ENCODE results near the gene KRT14.
A peak's percentile ranks its signal among the peaks of the same experiment; 100 is the strongest.

The KRT14 gene

DNA sequence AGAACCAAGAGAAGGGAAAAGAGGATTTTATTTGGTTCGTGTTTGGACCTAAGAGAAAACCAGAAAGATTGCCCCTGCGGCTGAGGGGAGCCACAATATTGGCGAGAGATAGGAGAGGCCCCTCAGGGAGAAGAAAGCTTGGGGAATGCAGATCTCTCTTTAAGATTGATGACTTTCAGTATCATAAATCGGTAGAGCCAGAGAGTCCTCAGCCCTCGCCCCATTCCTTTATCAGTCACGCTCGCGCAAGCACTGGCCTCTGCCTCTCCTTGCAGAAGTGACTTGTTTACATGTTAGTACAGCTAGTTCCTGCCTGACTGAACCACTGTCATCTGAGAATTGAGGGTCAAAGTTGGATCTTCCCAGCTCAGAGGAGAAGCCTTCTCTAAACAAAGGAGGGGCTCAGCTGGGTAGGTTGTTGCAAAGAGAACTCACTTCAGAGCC, 37.1 kb downstream of the KRT14 start:
- H3K4me1 ChIP-seq (ENCODE audit: insufficient read depth, low read length, severe bottlenecking): no peaks in the 10 kb centered on the region
- no peak overlapping the region for H3K4me3 ChIP-seq (ENCODE audit: low read depth, low read length, poor library complexity, severe bottlenecking)
- H3K79me2 ChIP-seq (ENCODE audit: insufficient read depth, low read length): no peaks in the 10 kb centered on the region
- no peaks in the 10 kb centered on the region for H3F3A ChIP-seq (ENCODE audit: insufficient read depth, low read length)
- H3K9ac ChIP-seq (ENCODE audit: low read length): no peak overlapping the region
- no peak for TF ChIP-seq EZH2 (IDR thresholded peaks at IDR 0.05; ENCODE audit: borderline replicate concordance, low read length)
- no peak for TF ChIP-seq CTCF (IDR thresholded peaks at IDR 0.05; ENCODE audit: low read length)
- H3K27ac ChIP-seq (ENCODE audit: low read depth, low read length, poor library complexity, severe bottlenecking): no peak overlapping the region
- H3K36me3 ChIP-seq (ENCODE audit: insufficient read depth, low read length): no peaks in the 10 kb centered on the region
- no peaks in the 10 kb centered on the region for H3K9me2 ChIP-seq (ENCODE audit: low read depth, low read length)
- no peaks in the 10 kb centered on the region for H3K9me3 ChIP-seq (ENCODE audit: low read length)
- H3K4me2 ChIP-seq (ENCODE audit: low read length): no peak overlapping the region
- 0 out of 2 replicates have a peak, but pooled peaks cover 6% of the 10 kb centered on the region for H3K27me3 ChIP-seq (ENCODE audit: insufficient read depth, low read length)
- H2AFZ ChIP-seq (ENCODE audit: low read length): no peak overlapping the region
- H4K20me1 ChIP-seq (ENCODE audit: insufficient read depth, low read length): no peaks in the 10 kb centered on the region

GRCh38 chr17:41548844-41549595, 37.7 kb downstream of the KRT14 start:
- Histone ChIP-seq H3K4me3 (ENCODE audit: low read depth, low read length, poor library complexity, severe bottlenecking) (no peak overlapping the region), H3K27me3 (ENCODE audit: insufficient read depth, low read length) (0 out of 2 replicates have a peak, but pooled peaks cover 6% of the 10 kb centered on the region), H3K36me3 (ENCODE audit: insufficient read depth, low read length) (no peaks in the 10 kb centered on the region), H3K27ac (ENCODE audit: low read depth, low read length, poor library complexity, severe bottlenecking) (no peak overlapping the region), H3K9me3 (ENCODE audit: low read length) (no peaks in the 10 kb centered on the region), H3K9me2 (ENCODE audit: low read depth, low read length) (no peaks in the 10 kb centered on the region), H3K4me1 (ENCODE audit: insufficient read depth, low read length, severe bottlenecking) (no peaks in the 10 kb centered on the region), H3K9ac (ENCODE audit: low read length) (no peak overlapping the region), H2AFZ (ENCODE audit: low read length) (no peak overlapping the region), H3K4me2 (ENCODE audit: low read length) (no peak overlapping the region), H4K20me1 (ENCODE audit: insufficient read depth, low read length) (no peaks in the 10 kb centered on the region), H3K79me2 (ENCODE audit: insufficient read depth, low read length) (no peaks in the 10 kb centered on the region), H3F3A (ENCODE audit: insufficient read depth, low read length) (no peaks in the 10 kb centered on the region)
- TF ChIP-seq EZH2 (IDR thresholded peaks at IDR 0.05; ENCODE audit: borderline replicate concordance, low read length) (no peak), CTCF (IDR thresholded peaks at IDR 0.05; ENCODE audit: low read length) (peak; percentile 97)

DNA sequence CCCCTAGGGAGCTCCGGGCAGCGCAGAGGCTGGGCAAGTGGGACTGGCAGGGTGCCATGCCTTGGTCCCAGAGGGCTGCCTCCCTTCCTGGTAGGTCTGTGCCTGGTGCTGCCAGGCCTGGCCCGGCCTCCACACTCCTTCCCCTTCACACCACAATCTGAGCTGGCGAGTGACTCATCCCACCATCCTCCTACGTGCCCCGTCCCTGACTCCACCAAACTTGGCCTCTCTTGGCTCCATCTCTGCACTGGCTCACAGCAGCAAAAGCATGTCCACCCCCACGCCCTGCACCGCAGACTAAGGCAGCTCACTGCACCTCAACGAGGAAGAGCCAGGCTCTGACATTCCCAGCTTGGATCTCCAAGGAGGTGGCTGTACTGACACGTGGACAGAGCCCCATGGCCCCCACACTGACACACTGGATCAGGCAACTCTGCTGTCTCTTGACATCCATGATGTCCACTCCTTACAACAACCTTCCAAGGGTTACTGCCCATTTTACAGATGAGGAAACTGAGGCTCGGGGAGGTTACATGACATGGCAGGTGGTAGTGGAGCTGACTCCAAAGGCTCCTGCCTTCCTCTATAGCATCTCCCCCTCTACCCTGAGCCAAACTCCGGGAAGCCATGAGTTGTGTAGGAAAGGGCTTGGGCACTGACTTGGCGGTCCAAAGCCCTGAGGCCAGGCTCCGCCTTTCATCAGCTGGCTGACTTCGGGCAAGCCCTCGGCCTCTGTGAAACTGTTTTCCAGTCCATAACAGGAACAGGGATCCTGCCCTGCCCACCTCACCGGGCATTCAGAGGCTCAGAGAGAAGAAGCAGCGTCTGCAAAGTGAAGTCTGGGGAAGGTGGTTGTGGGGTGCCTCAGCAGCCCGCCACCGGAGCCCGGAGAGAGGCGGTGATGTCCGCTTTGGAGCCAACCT, 38.5 kb downstream of the KRT14 start:
- no peak overlapping the region for H2AFZ ChIP-seq (ENCODE audit: low read length)
- no peaks in the 10 kb centered on the region for H4K20me1 ChIP-seq (ENCODE audit: insufficient read depth, low read length)
- no peaks in the 10 kb centered on the region for H3K9me3 ChIP-seq (ENCODE audit: low read length)
- 0 out of 2 replicates have a peak, but pooled peaks cover 6% of the 10 kb centered on the region for H3K27me3 ChIP-seq (ENCODE audit: insufficient read depth, low read length)
- H3K79me2 ChIP-seq (ENCODE audit: insufficient read depth, low read length): no peaks in the 10 kb centered on the region
- H3K36me3 ChIP-seq (ENCODE audit: insufficient read depth, low read length): no peaks in the 10 kb centered on the region
- H3K27ac ChIP-seq (ENCODE audit: low read depth, low read length, poor library complexity, severe bottlenecking): no peak overlapping the region
- no peak overlapping the region for H3K4me3 ChIP-seq (ENCODE audit: low read depth, low read length, poor library complexity, severe bottlenecking)
- no peaks in the 10 kb centered on the region for H3K4me1 ChIP-seq (ENCODE audit: insufficient read depth, low read length, severe bottlenecking)
- TF ChIP-seq CTCF (IDR thresholded peaks at IDR 0.05; ENCODE audit: low read length): no peak
- no peak for TF ChIP-seq EZH2 (IDR thresholded peaks at IDR 0.05; ENCODE audit: borderline replicate concordance, low read length)
- H3K9ac ChIP-seq (ENCODE audit: low read length): no peak overlapping the region
- no peaks in the 10 kb centered on the region for H3F3A ChIP-seq (ENCODE audit: insufficient read depth, low read length)
- no peaks in the 10 kb centered on the region for H3K9me2 ChIP-seq (ENCODE audit: low read depth, low read length)
- no peak overlapping the region for H3K4me2 ChIP-seq (ENCODE audit: low read length)

All from OCI-LY1 (cell line).